ENCODE measurements around the gene SEC24C. TPM values are rescaled to one million over a fixed set of nuclear protein-coding genes. Genes with fewer than 3 reads are reported as not detected.
"Not testable (repeated sequence)": the region's sequence is repeated elsewhere in the genome, so short reads cannot be mapped to it uniquely, and the experiment has no call there.

The SEC24C gene
- total RNA-seq, 1 donor from 2014 or later, result 67.6 TPM

- no peak for DNase-seq
These were observed 12.4 kb upstream of the SEC24C start for GRCh38 chr10:73731588-73732375.

GRCh38 chr10:73732426-73732825 lies 11.7 kb upstream of the SEC24C start:
- DNase-seq, result no peak

GRCh38 chr10:73732931-73733623 lies 11.1 kb upstream of the SEC24C start:
- no peak for DNase-seq

GRCh38 chr10:73734028-73734720 lies 10.0 kb upstream of the SEC24C start:
- no peak for DNase-seq

DNA sequence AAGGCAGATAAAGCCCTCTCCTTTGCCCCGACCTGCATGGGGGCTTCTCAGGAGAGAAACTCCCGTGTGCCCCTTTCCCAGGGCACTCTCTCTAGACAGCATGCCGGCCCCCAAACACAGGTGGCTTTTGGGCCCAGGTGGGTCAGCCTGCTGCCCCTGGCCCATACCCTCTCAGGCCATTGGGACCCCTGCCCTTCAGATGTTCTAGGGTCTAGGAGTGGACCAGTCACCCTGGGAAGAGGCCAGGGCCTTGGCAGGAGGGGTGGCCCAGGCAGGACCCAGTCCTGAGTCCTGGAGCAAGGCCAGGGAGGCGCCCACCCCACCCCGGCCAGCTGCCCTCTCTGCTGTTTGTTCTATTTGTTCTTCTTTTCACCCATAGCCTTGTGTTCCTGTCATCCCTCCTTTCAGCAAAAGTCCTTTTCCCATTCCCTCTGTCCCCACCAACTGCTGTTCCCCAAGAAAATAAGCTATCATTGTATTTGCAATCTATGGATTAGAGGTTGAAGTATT lies 9.3 kb upstream of the SEC24C start:
- DNase-seq, result no peak

GRCh38 chr10:73740501-73741254 lies 3.5 kb upstream of the SEC24C start:
- DNase-seq, result not testable (repeated sequence)

DNA sequence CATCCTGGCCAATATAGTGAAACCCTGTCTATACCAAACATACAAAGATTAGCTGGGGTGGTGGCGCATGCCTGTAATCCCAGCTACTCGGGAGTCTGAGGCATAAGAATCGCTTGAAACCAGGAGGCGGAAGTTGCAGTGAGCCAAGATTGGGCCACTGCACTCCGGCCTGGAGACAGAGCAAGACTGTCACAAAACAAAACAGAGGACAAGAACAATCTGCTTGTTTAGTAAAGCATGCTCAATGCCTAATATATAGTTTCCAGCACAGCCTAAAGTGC lies 1.8 kb upstream of the SEC24C start:
- DNase-seq, result no peak

GRCh38 chr10:73743327-73743904 lies 756 bp upstream of the SEC24C start:
- no peak for DNase-seq

- DNase-seq, result peak; percentile 74
These were observed 448 bp downstream of the SEC24C start for GRCh38 chr10:73744664-73744975.

- DNase-seq, result no peak
These were observed 2.5 kb downstream of the SEC24C start for GRCh38 chr10:73746721-73747120.

DNA sequence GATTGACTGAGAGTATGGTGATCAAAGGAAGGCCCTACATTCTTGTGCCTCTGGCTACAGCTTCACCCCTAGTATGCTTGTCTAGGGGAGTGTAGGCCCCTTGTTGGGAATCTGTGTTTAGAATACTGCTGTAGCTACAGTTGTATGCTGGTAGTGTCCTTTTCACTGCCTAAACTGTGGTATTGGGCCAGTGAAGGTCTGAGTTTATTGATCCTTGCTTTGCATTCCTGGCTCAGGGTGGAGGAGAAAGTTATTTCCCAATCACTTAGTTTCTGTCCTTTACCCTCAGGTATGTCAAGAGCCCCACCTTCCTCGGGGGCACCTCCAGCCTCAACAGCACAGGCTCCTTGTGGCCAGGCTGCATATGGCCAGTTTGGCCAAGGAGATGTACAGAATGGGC lies 6.6 kb downstream of the SEC24C start:
- DNase-seq, result no peak

DNA sequence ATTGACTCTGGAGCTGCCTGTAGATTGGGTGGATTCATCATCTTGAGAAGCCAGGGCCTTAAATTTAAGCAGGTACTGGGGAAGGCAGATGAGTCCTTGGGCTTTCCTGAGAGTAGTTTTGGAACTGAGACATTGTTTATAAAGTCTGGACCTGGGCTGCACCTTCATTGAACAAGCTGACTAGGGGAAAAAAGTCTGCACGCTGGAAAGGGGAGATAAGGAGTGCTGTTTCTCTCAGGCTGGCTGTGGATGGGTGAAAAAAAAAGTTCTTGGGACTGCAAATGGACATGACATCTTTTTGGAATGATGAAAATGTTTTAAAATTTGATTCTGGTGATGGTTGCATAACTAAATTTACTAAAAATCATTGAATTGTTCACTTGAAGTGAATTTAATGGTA lies 12.0 kb downstream of the SEC24C start:
- DNase-seq, result no peak

DNA sequence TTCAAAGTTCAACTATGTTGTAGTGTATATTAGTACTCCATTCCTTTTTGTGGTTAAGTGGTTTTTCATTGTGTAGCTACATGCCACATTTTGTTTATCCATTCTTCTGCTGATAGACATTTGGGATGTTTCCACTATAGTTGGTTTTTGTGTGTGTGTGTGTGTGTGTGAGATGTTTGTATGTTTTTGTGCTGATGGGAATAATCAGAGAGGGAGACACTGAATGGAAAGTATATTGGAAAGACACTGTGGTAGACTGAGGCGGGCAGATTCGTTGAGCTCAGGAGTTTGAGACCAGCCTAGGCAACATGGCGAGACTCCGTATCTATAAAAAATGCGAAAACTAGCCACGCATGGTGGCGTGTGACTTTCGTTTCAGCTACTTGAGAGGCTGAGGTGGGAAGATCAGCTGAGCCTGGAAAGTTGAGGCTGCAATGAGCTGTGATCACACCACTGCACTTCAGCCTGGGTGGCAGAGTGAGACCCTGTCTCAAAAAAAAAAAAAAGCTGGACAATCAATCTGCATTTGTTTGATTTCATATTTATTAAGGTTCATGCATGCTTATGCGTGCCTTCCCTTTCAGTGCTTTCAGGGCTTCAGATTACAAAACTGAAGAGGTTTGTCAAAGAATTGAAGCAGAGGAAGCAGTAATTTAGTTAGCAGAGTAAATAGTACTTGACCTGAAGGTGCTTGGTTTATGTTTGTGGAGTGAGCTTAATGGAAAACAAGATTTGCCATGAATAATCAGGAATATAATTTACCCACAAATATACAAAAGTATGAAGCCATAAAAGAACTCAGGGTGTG lies 14.7 kb downstream of the SEC24C start:
- DNase-seq, result no peak

GRCh38 chr10:73759512-73760115 lies 15.4 kb downstream of the SEC24C start:
- DNase-seq, result no peak

GRCh38 chr10:73761781-73762180 lies 17.6 kb downstream of the SEC24C start:
- no peak for DNase-seq

DNA sequence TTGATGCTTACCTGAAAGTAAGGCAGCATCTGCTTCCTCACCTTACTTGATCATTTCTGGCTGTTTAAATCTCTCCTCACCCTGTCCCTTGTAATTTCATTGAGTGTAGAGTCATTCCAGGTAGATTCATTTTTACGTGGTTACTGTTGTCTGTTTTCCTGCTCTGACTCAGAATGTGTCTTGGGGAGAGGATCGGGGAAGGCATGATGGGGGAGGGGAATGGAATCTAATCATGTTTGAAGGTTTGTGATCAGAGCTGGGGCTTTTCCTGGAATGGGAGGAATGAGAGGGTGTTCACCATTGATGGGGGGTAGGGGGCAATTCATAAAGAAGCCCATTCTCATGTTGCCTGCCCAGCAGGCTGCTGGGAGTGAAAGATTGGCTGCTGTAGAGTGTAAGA lies 18.7 kb downstream of the SEC24C start:
- DNase-seq, result no peak

- no peak for DNase-seq
These were observed 19.2 kb downstream of the SEC24C start for GRCh38 chr10:73763343-73763742.

DNA sequence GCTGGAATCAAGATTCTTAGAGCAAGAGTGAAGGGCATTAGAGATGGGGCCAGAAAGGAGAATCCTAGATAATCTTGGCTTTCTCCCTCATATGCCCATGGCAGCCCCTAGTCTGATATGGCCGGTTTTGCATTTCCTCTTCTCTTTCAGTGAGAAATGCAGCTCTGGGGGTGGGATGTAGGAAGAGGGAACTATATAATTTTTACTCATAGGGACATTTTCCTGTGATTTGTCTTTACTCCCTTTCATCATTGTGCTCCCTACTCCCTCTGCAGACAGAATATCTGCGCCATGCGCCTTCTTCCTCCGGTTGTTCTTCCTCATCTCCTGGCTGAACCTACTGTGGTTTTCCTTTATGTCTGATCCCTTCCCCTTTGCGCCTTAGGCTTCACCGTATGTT lies 20.9 kb downstream of the SEC24C start:
- no peak for DNase-seq

GRCh38 chr10:73768881-73769280 lies 24.7 kb downstream of the SEC24C start:
- peak; percentile 9 for DNase-seq

DNA sequence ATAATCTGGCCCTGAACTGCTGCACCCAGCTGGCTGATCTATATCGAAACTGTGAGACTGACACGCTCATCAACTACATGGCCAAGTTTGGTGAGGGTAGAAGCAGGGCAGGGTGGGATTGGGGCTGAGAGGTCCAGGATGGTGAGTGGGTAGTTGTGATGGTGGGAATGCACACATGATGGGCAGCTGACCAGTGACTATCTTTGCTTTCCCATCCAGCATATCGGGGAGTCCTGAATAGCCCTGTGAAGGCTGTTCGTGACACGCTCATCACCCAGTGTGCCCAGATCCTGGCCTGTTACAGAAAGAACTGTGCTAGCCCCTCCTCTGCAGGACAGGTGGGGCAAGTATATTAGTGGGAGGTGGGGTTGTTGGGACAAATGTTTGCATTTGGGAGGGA lies 25.2 kb downstream of the SEC24C start:
- DNase-seq, result no peak

DNA sequence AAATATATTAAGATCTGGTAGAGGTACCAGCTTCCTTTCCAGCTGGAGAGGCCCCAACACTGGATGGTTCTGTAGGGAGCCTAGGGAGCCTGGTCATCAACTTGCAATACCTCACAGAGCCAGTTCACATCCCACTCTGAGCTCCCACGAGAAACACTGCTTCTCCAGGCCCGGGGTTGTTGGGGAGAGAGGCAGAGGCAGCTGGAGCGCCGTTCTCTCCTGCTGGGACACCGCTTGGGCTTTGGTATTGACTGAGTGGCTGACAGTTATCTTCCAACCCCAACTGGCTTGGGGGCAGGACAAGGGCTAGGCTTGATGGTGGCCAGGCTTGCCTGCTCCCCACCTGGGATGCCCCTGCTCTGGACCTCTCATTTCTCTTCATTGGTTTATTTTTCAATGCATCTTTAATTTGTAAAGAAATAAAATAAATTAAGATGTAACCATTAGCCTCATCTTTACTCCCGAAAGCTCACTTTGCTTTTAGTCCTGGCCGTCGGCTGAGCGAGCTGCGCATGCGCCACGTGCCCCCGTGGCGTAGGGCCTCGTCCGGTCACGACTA lies 27.6 kb downstream of the SEC24C start:
- peak; percentile 92 for DNase-seq
